ENCODE data around the gene OSGEPL1.

- TF ChIP-seq POLR2AphosphoS5 (IDR thresholded peaks at IDR 0.05; ENCODE audit: low read depth, low read length) (no peak), CTCF (IDR thresholded peaks at IDR 0.05) (peak; percentile 17; the same call in 1 of the 2 replicates), REST (IDR thresholded peaks at IDR 0.05; ENCODE audit: insufficient read depth in 1 of 2, low read depth in 2 of 2, low read length in 1 of 2) (no peak)
Measured at GRCh38 chr2:189702071-189702470, 60.5 kb downstream of the OSGEPL1 start.
